ENCODE data around the gene SLC39A7. TPM values are rescaled to one million over a fixed set of nuclear protein-coding genes. Genes with fewer than 3 reads are reported as not detected.

Gene SLC39A7
- total RNA-seq, 1 experiment from 2014 or later, result 130 TPM

DNA sequence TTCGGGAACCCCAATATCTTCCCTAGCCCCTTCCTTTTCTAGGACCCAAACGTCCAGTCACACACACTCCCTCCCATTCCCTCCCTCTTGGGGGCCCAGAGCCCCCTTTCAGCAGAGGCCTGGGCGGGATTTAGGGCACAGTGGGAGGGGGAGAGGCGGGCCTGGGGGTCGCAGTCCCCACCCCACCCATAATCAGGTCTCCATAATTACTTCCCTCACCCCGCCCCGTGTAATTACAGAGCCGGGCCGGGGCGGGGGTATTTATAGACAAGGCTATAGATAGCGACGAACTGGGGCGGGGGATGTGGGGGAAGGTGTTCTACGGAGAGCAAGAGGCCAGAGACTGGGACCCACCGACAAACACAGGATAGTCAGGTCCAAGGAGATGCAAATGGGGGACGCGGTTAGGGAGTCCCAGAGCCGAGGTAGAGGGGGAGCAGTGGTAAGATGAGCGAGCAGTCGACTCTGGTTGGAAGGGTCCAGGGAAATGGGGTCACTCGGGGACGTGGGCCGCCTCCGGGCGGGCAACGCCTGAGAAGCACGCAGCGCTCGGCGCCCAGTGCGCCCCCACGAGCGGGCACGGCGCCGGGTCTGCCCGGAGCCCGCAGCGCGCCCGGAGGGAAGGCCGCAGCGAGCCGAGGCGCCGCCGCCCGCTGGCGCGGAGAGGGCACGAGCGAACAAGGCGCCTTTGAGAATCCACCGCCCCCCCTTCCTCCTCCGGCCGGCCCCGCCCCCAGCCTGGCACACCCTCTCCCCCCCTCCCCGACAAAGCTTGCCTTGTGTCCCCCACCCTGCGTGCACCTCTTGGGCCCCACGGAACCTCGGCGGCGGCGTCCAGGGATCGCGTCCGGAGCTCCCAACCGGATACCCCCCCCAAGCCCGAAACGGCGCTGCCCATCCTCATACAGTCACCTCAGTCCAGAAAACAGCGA is 7.7 kb upstream of the SLC39A7 start:
- no peak overlapping the region for H3K4me3 ChIP-seq (replicated peaks in 1 of 2; ENCODE audit: low read depth in 1 of 2, low read length in 2 of 2)
- no peaks in the 10 kb centered on the region for H4K20me1 ChIP-seq (ENCODE audit: insufficient read depth)
- peaks cover 14% of the 10 kb centered on the region; the same call in 1 of the 2 replicates for H3K79me2 ChIP-seq (ENCODE audit: insufficient read depth, low read length)
- TF ChIP-seq, protein P1, sequence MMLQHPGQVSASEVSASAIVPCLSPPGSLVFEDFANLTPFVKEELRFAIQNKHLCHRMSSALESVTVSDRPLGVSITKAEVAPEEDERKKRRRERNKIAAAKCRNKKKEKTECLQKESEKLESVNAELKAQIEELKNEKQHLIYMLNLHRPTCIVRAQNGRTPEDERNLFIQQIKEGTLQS (IDR thresholded peaks at IDR 0.05), result no peak
- TF ChIP-seq CEBPB (IDR thresholded peaks at IDR 0.05; ENCODE audit: low read depth) (no peak), EZH2phosphoT487 (IDR thresholded peaks at IDR 0.05; ENCODE audit: borderline replicate concordance) (no peak), SP1 (IDR thresholded peaks at IDR 0.05; ENCODE audit: low read depth) (no peak), TCF7L2 (IDR thresholded peaks at IDR 0.05; ENCODE audit: borderline replicate concordance, extremely low read depth, insufficient read depth, insufficient read length) (no peak), YY1 (IDR thresholded peaks at IDR 0.05; ENCODE audit: extremely low read depth, insufficient replicate concordance, low read depth, low read length) (no peak), POLR2AphosphoS5 (IDR thresholded peaks at IDR 0.05; ENCODE audit: low read depth, low read length) (no peak), RAD21 (IDR thresholded peaks at IDR 0.05; ENCODE audit: low read depth) (no peak)
- TF ChIP-seq, protein P2, sequence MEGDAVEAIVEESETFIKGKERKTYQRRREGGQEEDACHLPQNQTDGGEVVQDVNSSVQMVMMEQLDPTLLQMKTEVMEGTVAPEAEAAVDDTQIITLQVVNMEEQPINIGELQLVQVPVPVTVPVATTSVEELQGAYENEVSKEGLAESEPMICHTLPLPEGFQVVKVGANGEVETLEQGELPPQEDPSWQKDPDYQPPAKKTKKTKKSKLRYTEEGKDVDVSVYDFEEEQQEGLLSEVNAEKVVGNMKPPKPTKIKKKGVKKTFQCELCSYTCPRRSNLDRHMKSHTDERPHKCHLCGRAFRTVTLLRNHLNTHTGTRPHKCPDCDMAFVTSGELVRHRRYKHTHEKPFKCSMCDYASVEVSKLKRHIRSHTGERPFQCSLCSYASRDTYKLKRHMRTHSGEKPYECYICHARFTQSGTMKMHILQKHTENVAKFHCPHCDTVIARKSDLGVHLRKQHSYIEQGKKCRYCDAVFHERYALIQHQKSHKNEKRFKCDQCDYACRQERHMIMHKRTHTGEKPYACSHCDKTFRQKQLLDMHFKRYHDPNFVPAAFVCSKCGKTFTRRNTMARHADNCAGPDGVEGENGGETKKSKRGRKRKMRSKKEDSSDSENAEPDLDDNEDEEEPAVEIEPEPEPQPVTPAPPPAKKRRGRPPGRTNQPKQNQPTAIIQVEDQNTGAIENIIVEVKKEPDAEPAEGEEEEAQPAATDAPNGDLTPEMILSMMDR (IDR thresholded peaks at IDR 0.05 in 2 of 3, conservative IDR thresholded peaks at IDR 0.05 in 1 of 3; ENCODE audit: borderline replicate concordance in 1 of 3, insufficient read depth in 1 of 3, low read depth in 2 of 3, low read length in 2 of 3), result no peak
- TF ChIP-seq, protein P3, sequence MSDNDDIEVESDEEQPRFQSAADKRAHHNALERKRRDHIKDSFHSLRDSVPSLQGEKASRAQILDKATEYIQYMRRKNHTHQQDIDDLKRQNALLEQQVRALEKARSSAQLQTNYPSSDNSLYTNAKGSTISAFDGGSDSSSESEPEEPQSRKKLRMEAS (IDR thresholded peaks at IDR 0.05), result no peak
- ATAC-seq (no peak), DNase-seq (ENCODE audit: low read depth, low spot score) (no peak)
- H3K27ac ChIP-seq (ENCODE audit: low read depth, low read length), result no peak overlapping the region
- no peak overlapping the region for H3K4me2 ChIP-seq (ENCODE audit: low read length)
- H3K4me1 ChIP-seq (ENCODE audit: control insufficient read depth in 1 of 2, insufficient read depth in 2 of 2, low read length in 2 of 2), result peaks cover 4 to 9% of the 10 kb centered on the region in 2 experiments; a peak in 3 of 4 replicates
- ChIA-PET CTCF (no interaction called here), POLR2A (no interaction called here), RAD21 (ENCODE audit: low non-redundant PET in 1 of 2, low total read pairs in 2 of 2, uncharacterized antibody in 2 of 2, unreplicated experiment in 2 of 2) (no interaction called here)
- H3K9me2 ChIP-seq (ENCODE audit: insufficient read depth), result no peaks in the 10 kb centered on the region
- peaks cover 20 to 28% of the 10 kb centered on the region in 2 experiments; a peak in 3 of 4 replicates for H3K36me3 ChIP-seq (ENCODE audit: control insufficient read depth in 1 of 2, insufficient read depth in 2 of 2, low read length in 2 of 2)
- BruUV-seq (replicated peaks), result no TSS peak
- H3K9me3 ChIP-seq (ENCODE audit: control insufficient read depth in 1 of 2, insufficient read depth in 1 of 2, low read depth in 1 of 2, low read length in 2 of 2), result no peaks in the 10 kb centered on the region
- intact Hi-C loops (cut with micrococcal nuclease), result no loop called here
- H3K9ac ChIP-seq (ENCODE audit: low read length), result no peak overlapping the region
- H2AFZ ChIP-seq (ENCODE audit: low read depth, low read length, poor library complexity, severe bottlenecking), result no peak overlapping the region
- H3K27me3 ChIP-seq (ENCODE audit: insufficient read depth, low read length), result no peaks in the 10 kb centered on the region
